Ishikawa (cell line): ENCODE measurements around the gene PUDP.

Experiments
- CEBPB ChIP-seq: IDR thresholded peaks from 2 replicates; pipeline ENCODE4 v1.6.1; 2012
- EP300 ChIP-seq: IDR thresholded peaks from 2 replicates; pipeline ENCODE4 v1.6.1; 2012; ENCODE audit warnings: borderline replicate concordance
- FOXM1 ChIP-seq: IDR thresholded peaks from 2 replicates; pipeline ENCODE4 v1.6.1; 2012; ENCODE audit warnings: low read depth, borderline replicate concordance
- NFIC ChIP-seq: IDR thresholded peaks from 2 replicates; pipeline ENCODE4 v1.6.1; 2012
- RAD21 ChIP-seq: IDR thresholded peaks from 2 replicates; pipeline ENCODE4 v1.6.1; 2012; ENCODE audit warnings: low read depth
- TAF1 ChIP-seq: IDR thresholded peaks from 2 replicates; pipeline ENCODE4 v1.6.1; 2012; ENCODE audit warnings: low read depth, mild to moderate bottlenecking
- TCF12 ChIP-seq: IDR thresholded peaks from 2 replicates; pipeline ENCODE4 v1.6.1; 2012; ENCODE audit warnings: low read depth
- TEAD4 ChIP-seq: IDR thresholded peaks from 2 replicates; pipeline ENCODE4 v1.6.1; 2012
- YY1 ChIP-seq: IDR thresholded peaks from 2 replicates; pipeline ENCODE4 v1.6.1; 2012; ENCODE audit warnings: low read depth
- ZBTB7A ChIP-seq: IDR thresholded peaks from 2 replicates; pipeline ENCODE4 v1.6.1; 2012; ENCODE audit warnings: low read depth
- TF ChIP-seq, protein P1 (sequence below): IDR thresholded peaks from 2 replicates; pipeline ENCODE4 v1.6.1; 2012; ENCODE audit warnings: low read depth, mild to moderate bottlenecking
- TF ChIP-seq, protein P2 (sequence below): IDR thresholded peaks from 2 replicates; pipeline ENCODE4 v1.6.1; 2012

DNA sequence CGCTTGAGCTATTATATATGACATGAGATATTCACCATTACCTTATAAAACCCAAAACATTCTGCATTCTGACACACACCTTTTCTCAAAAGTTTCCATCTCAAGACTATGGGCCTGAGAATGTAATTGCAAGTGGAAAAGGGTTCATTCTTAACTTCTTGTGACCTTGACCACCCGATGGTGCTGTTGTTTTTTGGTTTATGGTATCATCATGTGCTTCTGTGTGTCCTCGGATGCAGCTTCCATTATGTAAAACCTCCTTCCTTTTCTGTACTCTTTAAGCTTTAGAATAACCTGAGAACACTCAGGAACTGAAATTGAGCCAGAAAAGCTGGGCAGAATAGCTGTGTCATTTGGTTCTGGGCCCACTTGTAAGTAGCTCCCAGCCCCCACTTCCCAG is 16.2 kb upstream of the PUDP start:
- no peak for TF ChIP-seq TCF12
- TF ChIP-seq EP300 = no peak
- no peak for TF ChIP-seq FOXM1
- no peak for TF ChIP-seq ZBTB7A
- no peak for TF ChIP-seq RAD21
- TF ChIP-seq, protein P1, sequence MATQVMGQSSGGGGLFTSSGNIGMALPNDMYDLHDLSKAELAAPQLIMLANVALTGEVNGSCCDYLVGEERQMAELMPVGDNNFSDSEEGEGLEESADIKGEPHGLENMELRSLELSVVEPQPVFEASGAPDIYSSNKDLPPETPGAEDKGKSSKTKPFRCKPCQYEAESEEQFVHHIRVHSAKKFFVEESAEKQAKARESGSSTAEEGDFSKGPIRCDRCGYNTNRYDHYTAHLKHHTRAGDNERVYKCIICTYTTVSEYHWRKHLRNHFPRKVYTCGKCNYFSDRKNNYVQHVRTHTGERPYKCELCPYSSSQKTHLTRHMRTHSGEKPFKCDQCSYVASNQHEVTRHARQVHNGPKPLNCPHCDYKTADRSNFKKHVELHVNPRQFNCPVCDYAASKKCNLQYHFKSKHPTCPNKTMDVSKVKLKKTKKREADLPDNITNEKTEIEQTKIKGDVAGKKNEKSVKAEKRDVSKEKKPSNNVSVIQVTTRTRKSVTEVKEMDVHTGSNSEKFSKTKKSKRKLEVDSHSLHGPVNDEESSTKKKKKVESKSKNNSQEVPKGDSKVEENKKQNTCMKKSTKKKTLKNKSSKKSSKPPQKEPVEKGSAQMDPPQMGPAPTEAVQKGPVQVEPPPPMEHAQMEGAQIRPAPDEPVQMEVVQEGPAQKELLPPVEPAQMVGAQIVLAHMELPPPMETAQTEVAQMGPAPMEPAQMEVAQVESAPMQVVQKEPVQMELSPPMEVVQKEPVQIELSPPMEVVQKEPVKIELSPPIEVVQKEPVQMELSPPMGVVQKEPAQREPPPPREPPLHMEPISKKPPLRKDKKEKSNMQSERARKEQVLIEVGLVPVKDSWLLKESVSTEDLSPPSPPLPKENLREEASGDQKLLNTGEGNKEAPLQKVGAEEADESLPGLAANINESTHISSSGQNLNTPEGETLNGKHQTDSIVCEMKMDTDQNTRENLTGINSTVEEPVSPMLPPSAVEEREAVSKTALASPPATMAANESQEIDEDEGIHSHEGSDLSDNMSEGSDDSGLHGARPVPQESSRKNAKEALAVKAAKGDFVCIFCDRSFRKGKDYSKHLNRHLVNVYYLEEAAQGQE = no peak
- TF ChIP-seq, protein P2, sequence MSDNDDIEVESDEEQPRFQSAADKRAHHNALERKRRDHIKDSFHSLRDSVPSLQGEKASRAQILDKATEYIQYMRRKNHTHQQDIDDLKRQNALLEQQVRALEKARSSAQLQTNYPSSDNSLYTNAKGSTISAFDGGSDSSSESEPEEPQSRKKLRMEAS = no peak
- TF ChIP-seq TAF1 = no peak
- TF ChIP-seq YY1 = no peak
- TF ChIP-seq CEBPB = no peak
- no peak for TF ChIP-seq TEAD4
- TF ChIP-seq NFIC = no peak
